MM.1S (cell line): Measurements from ENCODE around the gene DNTT.

Experiments used
- CTCF ChIP-seq: fragments of 300-600 bp; sonication (generic); IDR thresholded peaks from 2 replicates; pipeline ENCODE4 v1.5.1; 2016; ENCODE audit warnings: antibody characterized with exemption, low read length, mixed read lengths
- EZH2 ChIP-seq: fragments of 300-600 bp; sonication (generic); optimal IDR thresholded peaks from 2 replicates; pipeline ENCODE3; 2017; ENCODE audit warnings: low read depth, mild to moderate bottlenecking, antibody characterized with exemption, low read length, mixed read lengths

DNA sequence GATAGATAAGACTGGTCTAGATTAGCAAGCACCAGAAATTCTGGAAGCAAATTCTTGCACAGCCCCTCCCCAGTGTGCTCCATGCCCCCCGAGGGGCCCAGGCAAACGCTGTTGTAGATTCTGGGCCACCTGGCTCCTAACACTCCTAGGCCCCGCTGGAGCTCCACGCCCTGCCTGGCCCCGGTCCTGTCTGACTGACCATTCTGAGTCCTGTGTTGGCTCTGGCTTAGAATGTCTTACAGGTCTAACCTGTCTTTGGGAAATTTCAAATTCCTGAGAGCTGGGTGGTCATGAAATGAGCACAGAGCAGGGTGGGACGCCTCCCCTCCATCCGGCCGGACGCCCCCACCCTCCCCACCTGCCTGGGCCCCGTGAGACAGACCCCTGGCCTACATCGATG, 67.1 kb downstream of the DNTT start:
- TF ChIP-seq EZH2 = no peak
- no peak for TF ChIP-seq CTCF
